Fibroblast of the conjunctiva (primary cell): ENCODE data around the gene OR4X1.
"Not testable (repeated sequence)": the region's sequence is repeated elsewhere in the genome, so short reads cannot be mapped to it uniquely, and the experiment has no call there.

Experiments
- DNase-seq: peaks from one replicate; pipeline ENCODE4 v3.0.0-alpha.2; 2010; ENCODE audit warnings: low read depth

Gene OR4X1, protein sequence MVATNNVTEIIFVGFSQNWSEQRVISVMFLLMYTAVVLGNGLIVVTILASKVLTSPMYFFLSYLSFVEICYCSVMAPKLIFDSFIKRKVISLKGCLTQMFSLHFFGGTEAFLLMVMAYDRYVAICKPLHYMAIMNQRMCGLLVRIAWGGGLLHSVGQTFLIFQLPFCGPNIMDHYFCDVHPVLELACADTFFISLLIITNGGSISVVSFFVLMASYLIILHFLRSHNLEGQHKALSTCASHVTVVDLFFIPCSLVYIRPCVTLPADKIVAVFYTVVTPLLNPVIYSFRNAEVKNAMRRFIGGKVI

GRCh38 chr11:48263423-48263911 is at the start of gene OR4X1:
Gene OR4X1, plus strand, starts transcription at chr11:48263861. Its CDS starts 0 bp downstream, at chr11:48263861.
- no peak for DNase-seq

DNA sequence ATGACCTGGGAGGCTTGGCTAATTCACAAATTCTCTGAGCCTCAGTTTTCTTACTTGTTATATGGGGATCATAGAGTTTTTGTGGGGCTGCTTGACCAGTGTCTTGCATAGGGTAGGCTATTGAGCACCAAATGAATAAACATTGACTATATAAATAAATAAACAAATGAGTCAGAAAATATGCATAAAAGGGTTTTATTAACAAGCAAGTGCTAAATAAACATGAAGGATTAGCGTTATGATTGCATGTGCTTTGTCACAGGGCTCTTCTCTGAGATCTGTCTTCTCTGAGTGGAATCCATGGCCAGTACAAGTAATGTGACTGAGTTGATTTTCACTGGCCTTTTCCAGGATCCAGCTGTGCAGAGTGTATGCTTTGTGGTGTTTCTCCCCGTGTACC is 47.2 kb upstream of the OR4X1 start, which contains the start of gene OR4B1:
TSS of gene OR4B1 (plus strand) at position 301 of the 400 bp plus-strand sequence. CDS start at position 301, 0 bp downstream.
- DNase-seq: no peak

- no peak for DNase-seq
These were observed 34.9 kb upstream of the OR4X1 start for GRCh38 chr11:48228761-48229160.

- not testable (repeated sequence) for DNase-seq
These were observed 33.6 kb upstream of the OR4X1 start for GRCh38 chr11:48230057-48230456.

GRCh38 chr11:48237727-48238126 is 25.9 kb upstream of the OR4X1 start:
- no peak for DNase-seq

GRCh38 chr11:48242501-48242900 is 21.2 kb upstream of the OR4X1 start:
- no peak for DNase-seq

DNA sequence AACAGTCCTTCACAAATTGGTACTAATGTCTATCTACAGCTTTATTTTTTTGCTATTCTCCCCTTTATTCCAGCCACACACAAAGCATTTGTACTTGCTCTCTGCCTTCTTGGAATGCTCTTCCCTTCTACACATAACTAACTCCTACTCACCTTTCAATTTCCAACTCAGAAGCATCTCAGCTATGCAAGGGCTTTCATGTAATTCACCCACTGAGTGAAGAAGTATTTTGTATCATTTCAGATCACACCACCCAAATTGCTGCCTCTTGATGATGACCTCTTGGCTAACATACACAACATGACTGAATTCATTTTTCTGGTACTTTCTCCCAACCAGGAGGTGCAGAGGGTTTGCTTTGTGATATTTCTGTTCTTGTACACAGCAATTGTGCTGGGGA is 18.9 kb upstream of the OR4X1 start, which contains the start of gene OR4X2:
TSS of gene OR4X2 (plus strand) at position 301 of the 400 bp plus-strand sequence. CDS start at position 301, 0 bp downstream.
- no peak for DNase-seq

- DNase-seq: no peak
These were observed 14.8 kb upstream of the OR4X1 start for GRCh38 chr11:48248902-48249301.

- DNase-seq: no peak
These were observed 2.1 kb upstream of the OR4X1 start for GRCh38 chr11:48261600-48261999.

- no peak for DNase-seq
These were observed 7.0 kb downstream of the OR4X1 start for GRCh38 chr11:48270621-48271020.

DNA sequence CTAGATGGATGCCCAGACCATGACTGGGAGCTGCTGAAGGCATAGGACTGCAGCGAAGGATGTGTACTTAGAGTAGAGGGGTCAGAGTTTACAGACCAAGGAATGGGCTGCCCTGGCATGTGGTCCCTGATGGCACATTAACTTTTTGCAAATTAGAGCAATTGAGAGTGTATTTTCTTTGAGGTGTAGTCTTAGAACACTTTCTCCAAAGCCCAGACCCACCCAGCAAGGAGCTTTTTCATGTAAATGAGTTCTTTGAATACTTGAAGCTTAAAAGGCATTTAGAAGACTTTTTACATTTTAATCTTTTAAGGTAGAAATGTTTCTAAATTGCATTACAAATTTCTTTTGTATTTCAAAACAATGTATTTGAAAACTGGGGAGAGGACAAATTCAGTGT is 8.9 kb downstream of the OR4X1 start:
- DNase-seq: no peak

DNA sequence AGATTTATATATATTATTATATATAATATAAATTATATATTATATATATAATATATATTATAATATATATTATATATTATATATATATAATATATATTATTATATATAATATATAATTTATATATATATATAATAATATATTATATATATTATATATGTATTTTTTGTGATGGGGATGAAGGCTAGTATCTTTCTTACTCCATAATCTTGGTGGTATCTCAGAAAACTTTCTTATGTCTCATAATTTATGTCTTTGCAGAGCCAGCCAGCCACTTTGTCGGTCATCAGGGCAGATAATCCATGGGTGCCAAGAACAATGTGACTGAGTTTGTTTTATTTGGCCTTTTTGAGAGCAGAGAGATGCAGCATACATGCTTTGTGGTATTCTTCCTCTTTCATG is 42.3 kb downstream of the OR4X1 start, which contains the start of gene OR4S1:
TSS of gene OR4S1 (plus strand) at position 301 of the 400 bp plus-strand sequence. CDS start at position 301, 0 bp downstream.
- no peak for DNase-seq

GRCh38 chr11:48307760-48308386 is 44.2 kb downstream of the OR4X1 start:
- no peak for DNase-seq

GRCh38 chr11:48313590-48313989 is 49.9 kb downstream of the OR4X1 start:
- DNase-seq: not testable (repeated sequence)
